Mesendoderm (in vitro differentiated cells): Measurements from ENCODE around the gene PTPRA.
A peak's percentile ranks its signal among the peaks of the same experiment; 100 is the strongest.
"Not testable (repeated sequence)": the region's sequence is repeated elsewhere in the genome, so short reads cannot be mapped to it uniquely, and the experiment has no call there.

ENCODE experiments used
- DNase-seq: peaks from one replicate; pipeline ENCODE4 v3.0.0; 2013
- H2AK5ac ChIP-seq: 2 replicates; pipeline ENCODE4 v1.6.1; 2013; ENCODE audit warnings: low read length, inconsistent platforms
- H2BK120ac ChIP-seq: 2 replicates; pipeline ENCODE4 v1.6.1; 2013; ENCODE audit warnings: low read depth, mild to moderate bottlenecking, low read length, moderate library complexity, mixed read lengths
- H2BK15ac ChIP-seq: replicated peaks from 2 replicates; pipeline ENCODE4 v1.6.1; 2013; ENCODE audit warnings: low read depth, mild to moderate bottlenecking, moderate library complexity
- H2BK5ac ChIP-seq: 2 replicates; pipeline ENCODE4 v1.6.1; 2013; ENCODE audit warnings: low read length, inconsistent platforms
- H3K18ac ChIP-seq: 2 replicates; pipeline ENCODE4 v1.6.1; 2013; ENCODE audit warnings: mild to moderate bottlenecking, low read length, mixed read lengths
- H3K23ac ChIP-seq: one replicate; pipeline ENCODE4 v1.6.1; 2013; ENCODE audit warnings: low read length
- H3K27ac ChIP-seq: 2 replicates; pipeline ENCODE4 v1.5.1; 2013; ENCODE audit warnings: low read depth, mild to moderate bottlenecking, inconsistent platforms, low read length, moderate library complexity
- H3K27me3 ChIP-seq: 2 replicates; pipeline ENCODE4 v1.6.1; 2013; ENCODE audit warnings: low read length, control low read depth, mild to moderate bottlenecking, inconsistent platforms; ENCODE audit not compliant: insufficient read depth, poor library complexity
- H3K36me3 ChIP-seq: 2 replicates; pipeline ENCODE4 v1.6.1; 2013; ENCODE audit warnings: low read length, inconsistent platforms; ENCODE audit not compliant: control insufficient read depth, insufficient read depth
- H3K4ac ChIP-seq: one replicate; pipeline ENCODE4 v1.6.1; 2013; ENCODE audit warnings: low read depth, mild to moderate bottlenecking, low read length, moderate library complexity
- H3K4me1 ChIP-seq: 2 replicates; pipeline ENCODE4 v1.6.1; 2013; ENCODE audit warnings: low read depth, low read length, inconsistent platforms; ENCODE audit not compliant: control insufficient read depth
- H3K4me2 ChIP-seq: 2 replicates; pipeline ENCODE4 v1.6.1; 2013; ENCODE audit warnings: low read length
- H3K4me3 ChIP-seq: 2 replicates; pipeline ENCODE4 v1.5.1; 2013; ENCODE audit warnings: mild to moderate bottlenecking, low read length
- H3K56ac ChIP-seq: one replicate; pipeline ENCODE4 v1.6.1; 2013; ENCODE audit warnings: low read length
- H3K79me1 ChIP-seq: 2 replicates; pipeline ENCODE4 v1.6.1; 2013; ENCODE audit warnings: low read length, inconsistent platforms
- H3K79me2 ChIP-seq: 2 replicates; pipeline ENCODE4 v1.6.1; 2013; ENCODE audit warnings: mild to moderate bottlenecking, low read length; ENCODE audit not compliant: control insufficient read depth, insufficient read depth
- H3K9ac ChIP-seq: 2 replicates; pipeline ENCODE4 v1.6.1; 2013; ENCODE audit warnings: low read length, inconsistent platforms
- H4K5ac ChIP-seq: one replicate; pipeline ENCODE4 v1.6.1; 2013; ENCODE audit warnings: low read length
- H4K8ac ChIP-seq: one replicate; pipeline ENCODE4 v1.6.1; 2013; ENCODE audit warnings: low read depth, mild to moderate bottlenecking, control low read depth, low read length, moderate library complexity
- WGBS: extraction: QIAGEN DNeasy Blood & Tissue Kit; methylation state at CpG from one replicate; pipeline ENCODE4 v1.1.7; 2013; ENCODE audit warnings: low lambda C conversion rate, missing lambda C conversion rate; ENCODE audit not compliant: insufficient coverage; ENCODE audit errors: extremely low coverage; 5-methylcytosine and 5-hydroxymethylcytosine counted together

Gene PTPRA

DNA sequence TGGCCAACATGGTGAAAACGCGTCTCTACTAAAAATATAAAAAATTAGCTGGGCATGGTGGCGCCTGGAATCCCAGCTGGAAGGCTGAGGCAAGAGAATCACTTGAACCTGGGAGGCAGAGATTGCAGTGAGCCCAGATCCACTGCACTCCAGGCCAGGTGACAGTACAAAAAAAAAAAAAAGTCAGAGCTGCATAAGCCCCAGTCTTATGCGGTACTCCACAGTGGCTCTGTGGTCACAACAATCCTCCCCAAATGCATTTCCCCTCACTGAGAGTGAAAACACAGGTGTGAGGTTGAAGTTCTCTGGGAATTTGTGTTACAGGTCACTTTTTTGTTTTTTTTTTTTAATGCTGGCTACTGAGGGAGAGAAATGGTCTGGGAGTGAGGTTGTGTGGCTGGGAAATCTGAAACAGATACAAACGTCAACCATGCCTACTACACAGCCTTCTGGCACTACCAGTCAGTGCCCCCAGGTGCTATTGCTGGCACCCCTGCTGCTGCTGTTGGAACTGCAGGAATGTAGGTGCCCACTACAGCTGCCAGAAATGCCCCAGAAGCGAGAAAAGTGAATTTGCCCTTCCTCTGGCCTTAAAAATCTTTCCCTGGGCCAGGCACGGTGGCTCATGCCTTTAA lies 178.2 kb downstream of the PTPRA start:
- no peak overlapping the region for H3K4ac ChIP-seq
- no peak overlapping the region for H4K8ac ChIP-seq
- no peak overlapping the region for H3K4me3 ChIP-seq
- peaks cover 14% of the 10 kb centered on the region for H3K36me3 ChIP-seq
- DNase-seq, result no peak
- no peak overlapping the region for H3K23ac ChIP-seq
- H3K56ac ChIP-seq, result no peak overlapping the region
- H3K9ac ChIP-seq, result no peak overlapping the region
- H3K79me2 ChIP-seq, result peaks cover 7% of the 10 kb centered on the region
- no peak overlapping the region for H4K5ac ChIP-seq
- H2BK120ac ChIP-seq, result no peak overlapping the region
- no peak overlapping the region for H2BK5ac ChIP-seq
- no peaks in the 10 kb centered on the region for H3K27me3 ChIP-seq
- no peak overlapping the region for H2BK15ac ChIP-seq
- H2AK5ac ChIP-seq, result no peak overlapping the region
- no peak overlapping the region for H3K27ac ChIP-seq
- H3K18ac ChIP-seq, result no peak overlapping the region
- peaks cover 11% of the 10 kb centered on the region for H3K79me1 ChIP-seq
- no peak overlapping the region for H3K4me2 ChIP-seq
- H3K4me1 ChIP-seq, result no peaks in the 10 kb centered on the region
- whole genome bisulfite sequencing, result no CpG with 5 or more reads among the region's 7 CpGs

DNA sequence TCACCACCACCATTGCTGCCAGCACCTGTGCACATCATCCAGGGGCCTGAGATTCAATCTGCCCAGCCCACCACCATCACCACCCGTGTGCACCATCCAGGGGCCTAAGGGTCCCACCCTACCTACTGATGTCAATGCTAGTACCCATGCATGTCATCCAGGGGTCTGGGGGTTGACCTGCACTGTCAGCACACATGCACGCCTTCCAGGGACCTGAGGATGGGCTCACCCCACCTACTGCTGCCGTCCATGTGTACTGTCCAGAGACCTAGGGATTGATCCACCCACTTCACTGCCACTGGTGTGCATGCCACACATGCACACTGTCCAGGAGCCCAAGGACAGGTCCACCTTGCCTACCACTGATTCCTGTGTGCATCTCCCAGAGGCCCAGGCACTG lies 186.2 kb downstream of the PTPRA start:
- H3K56ac ChIP-seq, result no peak overlapping the region
- no peak overlapping the region for H3K18ac ChIP-seq
- H3K27ac ChIP-seq, result no peak overlapping the region
- WGBS, result no CpG with 5 or more reads among the region's 3 CpGs
- H3K4ac ChIP-seq, result no peak overlapping the region
- no peaks in the 10 kb centered on the region for H3K36me3 ChIP-seq
- H3K9ac ChIP-seq, result no peak overlapping the region
- H3K27me3 ChIP-seq, result no peaks in the 10 kb centered on the region
- H3K4me2 ChIP-seq, result no peak overlapping the region
- H3K4me1 ChIP-seq, result no peaks in the 10 kb centered on the region
- H2BK15ac ChIP-seq, result no peak overlapping the region
- DNase-seq, result no peak
- H2AK5ac ChIP-seq, result no peak overlapping the region
- H3K23ac ChIP-seq, result no peak overlapping the region
- H3K79me1 ChIP-seq, result no peaks in the 10 kb centered on the region
- no peak overlapping the region for H2BK5ac ChIP-seq
- H3K4me3 ChIP-seq, result no peak overlapping the region
- no peak overlapping the region for H2BK120ac ChIP-seq
- no peaks in the 10 kb centered on the region for H3K79me2 ChIP-seq
- no peak overlapping the region for H4K8ac ChIP-seq
- no peak overlapping the region for H4K5ac ChIP-seq

DNA sequence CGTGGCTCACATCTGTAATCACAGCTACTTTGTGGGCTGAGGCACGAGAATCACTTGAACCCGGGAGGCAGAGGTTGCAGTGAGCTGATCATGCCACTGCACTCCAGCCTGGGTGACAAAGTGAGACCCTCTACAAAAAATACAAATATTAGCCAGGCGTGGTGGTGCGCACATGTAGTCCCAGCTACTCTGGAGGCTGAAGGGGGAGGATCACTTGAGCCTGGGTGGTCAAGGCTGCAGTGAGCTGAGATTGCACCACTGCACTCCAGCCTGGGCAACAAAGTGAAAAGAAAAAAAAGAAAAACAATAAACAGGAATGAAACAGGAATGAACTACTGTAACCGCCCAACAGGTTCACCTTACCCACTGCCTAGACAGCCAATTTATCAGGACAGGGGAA lies 190.8 kb downstream of the PTPRA start:
- H3K27me3 ChIP-seq, H3K18ac ChIP-seq, H3K36me3 ChIP-seq, H4K8ac ChIP-seq, H3K4ac ChIP-seq, H3K27ac ChIP-seq, H4K5ac ChIP-seq, H2BK15ac ChIP-seq, H2BK5ac ChIP-seq, H3K23ac ChIP-seq, H3K4me1 ChIP-seq, DNase-seq, H2AK5ac ChIP-seq, H3K9ac ChIP-seq, H3K79me2 ChIP-seq, H3K4me3 ChIP-seq, H3K4me2 ChIP-seq, H3K56ac ChIP-seq, H3K79me1 ChIP-seq, H2BK120ac ChIP-seq: not testable (repeated sequence)
- WGBS, result no CpG with 5 or more reads among the region's 6 CpGs

DNA sequence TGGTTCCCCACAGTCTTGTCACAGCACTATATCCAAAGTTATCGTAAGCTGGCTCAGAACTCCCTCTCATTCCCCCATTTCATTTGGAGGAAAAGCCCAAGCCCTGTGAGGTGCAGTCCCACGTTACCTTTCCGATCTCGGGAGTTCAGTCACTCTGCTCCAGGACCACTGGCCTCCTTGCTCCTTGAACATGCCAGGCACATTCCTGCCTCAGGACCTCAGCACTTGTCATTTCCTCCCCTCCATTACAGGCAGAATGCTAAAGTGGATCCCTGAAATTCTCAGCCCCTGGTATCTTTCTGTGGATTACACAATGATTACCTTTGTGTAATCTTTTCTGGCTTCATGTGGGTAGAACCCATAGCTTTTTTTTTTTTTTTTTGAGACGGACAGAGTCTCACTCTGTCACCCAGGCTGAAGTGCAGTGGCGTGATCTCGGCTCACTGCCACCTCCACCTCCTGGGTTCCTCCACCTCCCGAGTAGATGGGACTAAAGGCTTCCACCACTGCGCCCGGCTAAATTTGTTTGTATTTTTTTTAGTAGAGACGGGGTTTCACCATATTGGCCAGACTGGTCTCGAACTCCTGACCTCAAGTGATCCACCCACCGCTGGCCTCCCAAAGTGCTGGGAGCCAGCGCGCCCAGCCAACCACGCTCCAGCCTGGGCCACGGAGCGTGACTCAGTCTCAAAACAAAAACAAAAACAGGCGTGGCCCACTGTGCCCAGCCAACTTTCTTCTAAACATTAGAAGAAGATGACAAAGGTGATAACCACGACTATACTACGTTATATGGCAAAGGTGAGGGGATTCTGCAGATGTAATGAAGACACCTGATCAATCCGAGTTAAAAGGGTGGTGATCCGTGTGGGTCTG lies 194.1 kb downstream of the PTPRA start:
- H4K8ac ChIP-seq, result no peak overlapping the region
- no peak overlapping the region for H3K4ac ChIP-seq
- no peak overlapping the region for H2BK120ac ChIP-seq
- H2BK5ac ChIP-seq, result no peak overlapping the region
- no peaks in the 10 kb centered on the region for H3K36me3 ChIP-seq
- no CpG with 5 or more reads among the region's 23 CpGs for WGBS
- no peak overlapping the region for H4K5ac ChIP-seq
- H3K18ac ChIP-seq, result no peak overlapping the region
- H3K79me1 ChIP-seq, result no peaks in the 10 kb centered on the region
- peaks cover 1% of the 10 kb centered on the region for H3K27me3 ChIP-seq
- H3K56ac ChIP-seq, result no peak overlapping the region
- H2AK5ac ChIP-seq, result no peak overlapping the region
- H3K27ac ChIP-seq, result no peak overlapping the region
- H2BK15ac ChIP-seq, result no peak overlapping the region
- H3K23ac ChIP-seq, result no peak overlapping the region
- DNase-seq, result peak; percentile 26
- H3K4me2 ChIP-seq, result no peak overlapping the region
- no peak overlapping the region for H3K9ac ChIP-seq
- no peak overlapping the region for H3K4me3 ChIP-seq
- no peaks in the 10 kb centered on the region for H3K79me2 ChIP-seq
- no peaks in the 10 kb centered on the region for H3K4me1 ChIP-seq

DNA sequence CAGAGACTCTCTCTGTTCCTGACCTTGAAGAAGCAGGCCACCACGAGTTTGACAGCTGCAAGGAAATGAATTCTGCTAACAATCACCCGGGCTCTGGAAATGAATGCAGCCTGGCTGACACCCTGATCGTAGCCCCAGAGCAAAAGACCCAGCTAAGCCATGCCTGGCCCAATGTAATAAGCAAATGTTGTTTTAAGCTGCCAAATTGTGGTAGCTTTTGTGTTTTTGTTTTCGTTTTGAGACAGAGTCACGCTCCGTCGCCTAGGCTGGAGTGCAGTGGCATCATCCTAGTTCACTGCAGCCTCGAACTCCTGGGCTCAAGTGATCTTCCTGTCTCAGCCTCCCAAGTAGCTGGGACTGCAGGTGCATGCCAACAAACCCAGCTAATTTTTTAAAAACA lies 194.8 kb downstream of the PTPRA start:
- WGBS, result no CpG with 5 or more reads among the region's 8 CpGs
- Histone ChIP-seq H2BK120ac (no peak overlapping the region), H4K5ac (no peak overlapping the region)

More for the DNA sequence above, 194.8 kb downstream of the PTPRA start:
- Histone ChIP-seq H3K36me3 (no peaks in the 10 kb centered on the region), H3K27ac (no peak overlapping the region), H3K79me2 (no peaks in the 10 kb centered on the region), H3K56ac (no peak overlapping the region), H3K18ac (no peak overlapping the region), H3K27me3 (peaks cover 2% of the 10 kb centered on the region), H3K4me3 (no peak overlapping the region), H3K79me1 (no peaks in the 10 kb centered on the region), H2AK5ac (no peak overlapping the region), H4K8ac (no peak overlapping the region), H2BK15ac (no peak overlapping the region), H3K9ac (no peak overlapping the region), H2BK5ac (no peak overlapping the region), H3K4me1 (no peaks in the 10 kb centered on the region), H3K4me2 (no peak overlapping the region), H3K4ac (no peak overlapping the region), H3K23ac (no peak overlapping the region)
- DNase-seq, result no peak
